K562 treated with DMSO at 1 percent for 48 hours (cell line): ENCODE results near the gene DSCAML1. TPM values are rescaled to one million over a fixed set of nuclear protein-coding genes. Genes with fewer than 3 reads are reported as not detected.

Experiments used
- total RNA-seq: library from RNA; unstranded; fragments of 300-600 nt; gene quantifications from 2 replicates; pipeline ENCODE4 v1.2.3, GENCODE V29; 2022; ENCODE audit warnings: low replicate concordance; ENCODE audit errors: extremely low read depth

Gene DSCAML1, protein sequence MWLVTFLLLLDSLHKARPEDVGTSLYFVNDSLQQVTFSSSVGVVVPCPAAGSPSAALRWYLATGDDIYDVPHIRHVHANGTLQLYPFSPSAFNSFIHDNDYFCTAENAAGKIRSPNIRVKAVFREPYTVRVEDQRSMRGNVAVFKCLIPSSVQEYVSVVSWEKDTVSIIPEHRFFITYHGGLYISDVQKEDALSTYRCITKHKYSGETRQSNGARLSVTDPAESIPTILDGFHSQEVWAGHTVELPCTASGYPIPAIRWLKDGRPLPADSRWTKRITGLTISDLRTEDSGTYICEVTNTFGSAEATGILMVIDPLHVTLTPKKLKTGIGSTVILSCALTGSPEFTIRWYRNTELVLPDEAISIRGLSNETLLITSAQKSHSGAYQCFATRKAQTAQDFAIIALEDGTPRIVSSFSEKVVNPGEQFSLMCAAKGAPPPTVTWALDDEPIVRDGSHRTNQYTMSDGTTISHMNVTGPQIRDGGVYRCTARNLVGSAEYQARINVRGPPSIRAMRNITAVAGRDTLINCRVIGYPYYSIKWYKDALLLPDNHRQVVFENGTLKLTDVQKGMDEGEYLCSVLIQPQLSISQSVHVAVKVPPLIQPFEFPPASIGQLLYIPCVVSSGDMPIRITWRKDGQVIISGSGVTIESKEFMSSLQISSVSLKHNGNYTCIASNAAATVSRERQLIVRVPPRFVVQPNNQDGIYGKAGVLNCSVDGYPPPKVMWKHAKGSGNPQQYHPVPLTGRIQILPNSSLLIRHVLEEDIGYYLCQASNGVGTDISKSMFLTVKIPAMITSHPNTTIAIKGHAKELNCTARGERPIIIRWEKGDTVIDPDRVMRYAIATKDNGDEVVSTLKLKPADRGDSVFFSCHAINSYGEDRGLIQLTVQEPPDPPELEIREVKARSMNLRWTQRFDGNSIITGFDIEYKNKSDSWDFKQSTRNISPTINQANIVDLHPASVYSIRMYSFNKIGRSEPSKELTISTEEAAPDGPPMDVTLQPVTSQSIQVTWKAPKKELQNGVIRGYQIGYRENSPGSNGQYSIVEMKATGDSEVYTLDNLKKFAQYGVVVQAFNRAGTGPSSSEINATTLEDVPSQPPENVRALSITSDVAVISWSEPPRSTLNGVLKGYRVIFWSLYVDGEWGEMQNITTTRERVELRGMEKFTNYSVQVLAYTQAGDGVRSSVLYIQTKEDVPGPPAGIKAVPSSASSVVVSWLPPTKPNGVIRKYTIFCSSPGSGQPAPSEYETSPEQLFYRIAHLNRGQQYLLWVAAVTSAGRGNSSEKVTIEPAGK (N-terminal part only)
- total RNA-seq: not detected in 2 replicates

DNA sequence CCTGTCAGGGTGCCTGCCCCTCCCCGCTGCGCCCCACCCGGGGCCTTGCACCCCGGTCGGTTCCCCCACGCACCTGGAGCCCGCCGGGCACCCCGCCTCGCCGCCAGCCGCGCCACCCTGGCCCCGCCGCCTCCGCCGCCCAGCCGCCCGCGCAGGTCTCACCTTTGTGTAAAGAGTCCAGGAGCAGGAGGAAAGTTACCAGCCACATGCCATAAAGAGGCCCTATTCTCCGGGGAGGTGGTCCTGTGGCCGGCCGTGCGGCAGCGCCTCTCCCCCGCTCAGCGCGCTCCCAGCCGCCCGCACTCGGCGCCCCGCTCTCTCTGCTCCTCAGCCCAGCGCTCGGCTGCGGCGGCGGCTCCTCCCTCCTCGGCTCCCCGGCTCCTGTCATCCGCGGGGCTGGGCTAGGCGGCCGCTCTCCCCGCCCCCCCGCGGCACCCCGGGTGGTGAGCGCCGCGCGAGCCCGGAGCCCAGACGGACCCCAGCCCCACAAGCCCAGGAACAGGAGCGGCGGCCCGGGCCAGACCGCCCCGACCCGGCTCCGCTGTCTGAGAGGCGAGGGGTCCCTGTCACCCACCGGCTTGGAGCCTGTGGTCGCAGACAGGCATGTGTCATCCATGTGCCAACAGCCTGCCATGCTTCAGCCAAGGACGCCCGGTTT, at the start of gene DSCAML1:
TSS of gene DSCAML1 (minus strand) at position 345 of the 658 bp plus-strand sequence. CDS start at position 208, 137 bp downstream.

DNA sequence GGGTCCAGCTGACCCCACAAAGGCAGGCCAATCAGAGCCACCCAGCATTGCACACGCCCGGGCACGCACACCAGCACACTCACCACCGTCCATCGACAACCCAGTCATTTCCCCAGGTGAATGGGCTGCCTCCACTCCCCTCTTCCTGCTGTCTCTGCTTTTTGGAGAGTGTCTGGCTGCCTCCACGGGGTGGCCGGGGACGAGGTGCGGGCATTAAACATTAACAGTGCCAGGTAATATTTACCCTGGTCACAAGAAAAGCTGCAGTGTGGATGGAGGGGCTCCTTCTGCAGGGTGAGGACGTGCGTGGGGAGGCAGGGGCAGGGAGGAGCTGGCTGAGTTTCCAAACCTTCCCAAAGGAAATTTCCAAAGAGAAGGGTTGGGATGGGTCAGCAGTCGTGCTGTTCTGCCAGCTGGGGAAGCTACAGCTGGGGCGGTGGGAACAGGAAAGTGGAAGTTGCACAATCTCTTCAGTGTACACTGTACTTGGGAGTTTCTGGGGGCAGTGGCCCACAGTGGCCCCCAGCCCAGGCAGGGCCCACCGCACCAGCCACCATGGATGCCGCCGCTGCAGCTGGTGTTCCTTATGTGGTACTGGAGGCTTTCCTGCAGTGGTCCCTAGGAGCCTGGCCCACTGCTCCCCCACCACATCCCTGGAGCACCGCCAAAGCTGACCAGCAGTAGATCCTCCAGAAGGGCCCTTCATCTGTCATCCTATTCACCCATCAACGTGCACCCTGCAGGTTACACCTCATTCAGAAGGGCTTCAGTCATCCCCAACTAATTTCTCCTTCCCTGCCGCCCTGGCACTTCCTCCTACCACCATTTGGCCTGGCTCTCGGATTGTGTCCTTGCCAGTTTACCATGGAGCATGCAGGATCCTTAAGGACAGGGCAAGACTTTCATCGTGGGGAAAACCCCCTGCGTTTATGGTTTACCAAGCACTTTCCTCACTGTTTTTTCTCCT, 27.8 kb upstream of the DSCAML1 start, which contains the start of gene FXYD2:
TSS of gene FXYD2 (minus strand) at position 174 of the 967 bp plus-strand sequence. CDS start at position 108, 66 bp downstream.

Other genes starting within 250 kb of the DSCAML1 start
- gene FXYD2, start 27.5 kb upstream of the DSCAML1 start, total RNA-seq: not detected in 2 replicates
- gene FXYD6, start 79.4 kb upstream of the DSCAML1 start, total RNA-seq: not detected in 2 replicates
- not detected in 2 replicates for gene TMPRSS13, start 132.2 kb upstream of the DSCAML1 start, total RNA-seq
- not detected in 2 replicates for gene IL10RA, start 189.2 kb upstream of the DSCAML1 start, total RNA-seq